Measurements from ENCODE around the gene ZC3H12D.

ZC3H12D gene

GRCh38 chr6:149443411-149444181 lies 41.2 kb downstream of the ZC3H12D start:
- TF ChIP-seq GATA2 (IDR thresholded peaks at IDR 0.05; ENCODE audit: low read depth, low read length) (no peak), GATA3 (IDR thresholded peaks at IDR 0.05; ENCODE audit: low read depth, low read length) (no peak)

GRCh38 chr6:149441740-149442139 lies 43.1 kb downstream of the ZC3H12D start:
- no peak for TF ChIP-seq GATA3 (IDR thresholded peaks at IDR 0.05; ENCODE audit: low read depth, low read length)
- no peak for TF ChIP-seq GATA2 (IDR thresholded peaks at IDR 0.05; ENCODE audit: low read depth, low read length)

- TF ChIP-seq GATA2 (IDR thresholded peaks at IDR 0.05; ENCODE audit: low read depth, low read length) (no peak), GATA3 (IDR thresholded peaks at IDR 0.05; ENCODE audit: low read depth, low read length) (no peak)
Measured at GRCh38 chr6:149440735-149441671, 43.8 kb downstream of the ZC3H12D start.

GRCh38 chr6:149439626-149440025 lies 45.2 kb downstream of the ZC3H12D start:
- TF ChIP-seq GATA3 (IDR thresholded peaks at IDR 0.05; ENCODE audit: low read depth, low read length) (no peak), GATA2 (IDR thresholded peaks at IDR 0.05; ENCODE audit: low read depth, low read length) (no peak)

- TF ChIP-seq GATA3 (IDR thresholded peaks at IDR 0.05; ENCODE audit: low read depth, low read length), result no peak
- no peak for TF ChIP-seq GATA2 (IDR thresholded peaks at IDR 0.05; ENCODE audit: low read depth, low read length)
Measured at GRCh38 chr6:149438855-149439254, 46.0 kb downstream of the ZC3H12D start.

- TF ChIP-seq GATA2 (IDR thresholded peaks at IDR 0.05; ENCODE audit: low read depth, low read length) (no peak), GATA3 (IDR thresholded peaks at IDR 0.05; ENCODE audit: low read depth, low read length) (no peak)
Measured at GRCh38 chr6:149437212-149437611, 47.6 kb downstream of the ZC3H12D start.

- no peak for TF ChIP-seq GATA2 (IDR thresholded peaks at IDR 0.05; ENCODE audit: low read depth, low read length)
- no peak for TF ChIP-seq GATA3 (IDR thresholded peaks at IDR 0.05; ENCODE audit: low read depth, low read length)
Measured at GRCh38 chr6:149436647-149437046, 48.2 kb downstream of the ZC3H12D start.

GRCh38 chr6:149435919-149436586 lies 48.8 kb downstream of the ZC3H12D start:
- TF ChIP-seq GATA2 (IDR thresholded peaks at IDR 0.05; ENCODE audit: low read depth, low read length), result no peak
- no peak for TF ChIP-seq GATA3 (IDR thresholded peaks at IDR 0.05; ENCODE audit: low read depth, low read length)

- TF ChIP-seq GATA3 (IDR thresholded peaks at IDR 0.05; ENCODE audit: low read depth, low read length) (no peak), GATA2 (IDR thresholded peaks at IDR 0.05; ENCODE audit: low read depth, low read length) (no peak)
Measured at GRCh38 chr6:149433881-149434280, 50.9 kb downstream of the ZC3H12D start.

- no peak for TF ChIP-seq GATA3 (IDR thresholded peaks at IDR 0.05; ENCODE audit: low read depth, low read length)
- no peak for TF ChIP-seq GATA2 (IDR thresholded peaks at IDR 0.05; ENCODE audit: low read depth, low read length)
Measured at GRCh38 chr6:149433405-149433804, 51.4 kb downstream of the ZC3H12D start.

- TF ChIP-seq GATA3 (IDR thresholded peaks at IDR 0.05; ENCODE audit: low read depth, low read length), result no peak
- TF ChIP-seq GATA2 (IDR thresholded peaks at IDR 0.05; ENCODE audit: low read depth, low read length), result 0 out of 2 replicates have a peak, but pooled peaks have one; percentile 8
Measured at GRCh38 chr6:149431905-149432775, 52.7 kb downstream of the ZC3H12D start.

GRCh38 chr6:149429427-149430360 lies 55.1 kb downstream of the ZC3H12D start:
- TF ChIP-seq GATA2 (IDR thresholded peaks at IDR 0.05; ENCODE audit: low read depth, low read length), result no peak
- TF ChIP-seq GATA3 (IDR thresholded peaks at IDR 0.05; ENCODE audit: low read depth, low read length), result no peak

Data from SH-SY5Y (cell line).